MM.1S (cell line): ENCODE results near the gene SEC61B.
"Not testable (repeated sequence)": the region's sequence is repeated elsewhere in the genome, so short reads cannot be mapped to it uniquely, and the experiment has no call there.

Source experiments
- DNase-seq: peaks from one replicate; pipeline ENCODE4 v3.0.0-alpha.2; 2015
- H2AFZ ChIP-seq: fragments of 300-600 bp; sonication (generic); 2 replicates; pipeline ENCODE4 v1.6.0; 2016; ENCODE audit warnings: antibody characterized with exemption, low read length
- H3F3A ChIP-seq: fragments of 300-600 bp; sonication (generic); 2 replicates; pipeline ENCODE4 v1.6.1; 2016; ENCODE audit warnings: mild to moderate bottlenecking, antibody characterized with exemption, low read length, moderate library complexity, mixed read lengths; ENCODE audit not compliant: insufficient read depth
- H3K27ac ChIP-seq: fragments of 300-600 bp; sonication (generic); 2 replicates; pipeline ENCODE4 v1.5.1; 2016; ENCODE audit warnings: mild to moderate bottlenecking, low read length
- H3K27me3 ChIP-seq: fragments of 300-600 bp; sonication (generic); replicated peaks from 2 replicates; pipeline ENCODE4 v1.6.0; 2016; ENCODE audit warnings: low read length; ENCODE audit not compliant: insufficient read depth
- H3K36me3 ChIP-seq: fragments of 300-600 bp; sonication (generic); replicated peaks from 2 replicates; pipeline ENCODE4 v1.6.1; 2016; ENCODE audit warnings: mild to moderate bottlenecking, low read length, mixed read lengths; ENCODE audit not compliant: insufficient read depth
- H3K4me1 ChIP-seq: fragments of 300-600 bp; sonication (generic); 2 replicates; pipeline ENCODE4 v1.6.1; 2016; ENCODE audit warnings: low read length, mixed read lengths
- H3K4me2 ChIP-seq: fragments of 300-600 bp; sonication (generic); 2 replicates; pipeline ENCODE4 v1.6.0; 2016; ENCODE audit warnings: low read depth, low read length
- H3K4me3 ChIP-seq: fragments of 300-600 bp; sonication (generic); 2 replicates; pipeline ENCODE4 v1.5.1; 2016; ENCODE audit warnings: low read length, mixed read lengths
- H3K79me2 ChIP-seq: fragments of 300-600 bp; sonication (generic); 2 replicates; pipeline ENCODE4 v1.6.1; 2016; ENCODE audit warnings: mixed run types, low read length, mixed read lengths
- H3K9ac ChIP-seq: fragments of 300-600 bp; sonication (generic); 2 replicates; pipeline ENCODE4 v1.6.1; 2016; ENCODE audit warnings: low read length, mixed read lengths
- H3K9me2 ChIP-seq: fragments of 300-600 bp; sonication (generic); replicated peaks from 2 replicates; pipeline ENCODE4 v1.6.1; 2016; ENCODE audit warnings: mild to moderate bottlenecking, low read length, mixed read lengths; ENCODE audit not compliant: insufficient read depth
- H3K9me3 ChIP-seq: fragments of 300-600 bp; sonication (generic); replicated peaks from 2 replicates; pipeline ENCODE4 v1.6.1; 2016; ENCODE audit warnings: mild to moderate bottlenecking, low read length, mixed read lengths; ENCODE audit not compliant: insufficient read depth
- H4K20me1 ChIP-seq: fragments of 300-600 bp; sonication (generic); 2 replicates; pipeline ENCODE4 v1.6.1; 2016; ENCODE audit warnings: mild to moderate bottlenecking, low read length, moderate library complexity, mixed read lengths; ENCODE audit not compliant: insufficient read depth
- EZH2 ChIP-seq: fragments of 300-600 bp; sonication (generic); optimal IDR thresholded peaks from 2 replicates; pipeline ENCODE3; 2017; ENCODE audit warnings: low read depth, mild to moderate bottlenecking, antibody characterized with exemption, low read length, mixed read lengths
- EZH2phosphoT487 ChIP-seq: fragments of 300-600 bp; sonication (generic); IDR thresholded peaks from 2 replicates; pipeline ENCODE4 v1.6.1; 2018; ENCODE audit warnings: antibody characterized with exemption, low read length
- TF ChIP-seq, protein P1 (sequence below): fragments of 300-600 bp; sonication (generic); IDR thresholded peaks from 2 replicates; pipeline ENCODE4 v1.5.1; 2016; ENCODE audit warnings: antibody characterized with exemption, low read length, mixed read lengths

The SEC61B gene

DNA sequence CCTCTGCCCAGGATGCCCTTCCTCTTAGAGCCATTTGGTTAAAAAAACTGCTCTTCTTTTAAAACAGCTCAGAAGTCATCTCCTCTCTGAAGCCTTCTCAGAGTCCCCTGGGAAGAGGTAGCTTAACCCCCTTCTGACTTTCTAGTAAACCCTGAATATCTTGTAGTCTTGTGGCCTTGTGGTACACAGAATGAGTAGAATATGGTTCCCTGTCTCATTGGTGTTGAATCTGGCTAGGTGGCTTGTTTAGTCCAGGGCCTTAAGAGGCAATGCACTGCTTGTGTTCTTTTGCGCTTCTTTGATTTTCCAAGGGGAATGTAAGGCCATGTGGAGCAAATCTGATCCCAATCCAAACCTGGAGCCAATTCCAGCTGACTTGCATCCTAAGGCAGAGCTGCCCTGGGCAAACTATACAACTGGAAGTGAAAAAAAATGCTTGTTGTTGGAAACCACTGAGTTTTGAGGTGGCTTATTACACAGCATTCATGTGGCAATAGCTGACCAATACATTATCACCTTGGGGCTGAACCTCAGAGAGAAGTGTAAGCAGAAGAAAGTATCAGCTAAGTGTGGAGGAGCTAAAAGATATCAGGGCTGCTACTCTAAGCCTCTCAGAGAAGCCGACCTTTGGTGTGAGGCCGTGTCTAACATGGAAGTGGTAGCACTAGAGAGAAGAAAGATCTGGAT is 31.3 kb upstream of the SEC61B start:
- TF ChIP-seq, protein P1, sequence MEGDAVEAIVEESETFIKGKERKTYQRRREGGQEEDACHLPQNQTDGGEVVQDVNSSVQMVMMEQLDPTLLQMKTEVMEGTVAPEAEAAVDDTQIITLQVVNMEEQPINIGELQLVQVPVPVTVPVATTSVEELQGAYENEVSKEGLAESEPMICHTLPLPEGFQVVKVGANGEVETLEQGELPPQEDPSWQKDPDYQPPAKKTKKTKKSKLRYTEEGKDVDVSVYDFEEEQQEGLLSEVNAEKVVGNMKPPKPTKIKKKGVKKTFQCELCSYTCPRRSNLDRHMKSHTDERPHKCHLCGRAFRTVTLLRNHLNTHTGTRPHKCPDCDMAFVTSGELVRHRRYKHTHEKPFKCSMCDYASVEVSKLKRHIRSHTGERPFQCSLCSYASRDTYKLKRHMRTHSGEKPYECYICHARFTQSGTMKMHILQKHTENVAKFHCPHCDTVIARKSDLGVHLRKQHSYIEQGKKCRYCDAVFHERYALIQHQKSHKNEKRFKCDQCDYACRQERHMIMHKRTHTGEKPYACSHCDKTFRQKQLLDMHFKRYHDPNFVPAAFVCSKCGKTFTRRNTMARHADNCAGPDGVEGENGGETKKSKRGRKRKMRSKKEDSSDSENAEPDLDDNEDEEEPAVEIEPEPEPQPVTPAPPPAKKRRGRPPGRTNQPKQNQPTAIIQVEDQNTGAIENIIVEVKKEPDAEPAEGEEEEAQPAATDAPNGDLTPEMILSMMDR = no peak
- no peak for TF ChIP-seq EZH2
- Histone ChIP-seq H3K9me3 (no peaks in the 10 kb centered on the region), H3K4me1 (peaks cover 20% of the 10 kb centered on the region), H3K36me3 (no peaks in the 10 kb centered on the region), H3K79me2 (no peaks in the 10 kb centered on the region), H3K27me3 (no peaks in the 10 kb centered on the region), H3F3A (peaks cover 7% of the 10 kb centered on the region; the same call in 1 of the 2 replicates), H3K9me2 (no peaks in the 10 kb centered on the region), H3K4me3 (no peak overlapping the region), H2AFZ (no peak overlapping the region), H3K27ac (no peak overlapping the region), H3K4me2 (no peak overlapping the region), H3K9ac (no peak overlapping the region), H4K20me1 (no peaks in the 10 kb centered on the region)
- DNase-seq = no peak

DNA sequence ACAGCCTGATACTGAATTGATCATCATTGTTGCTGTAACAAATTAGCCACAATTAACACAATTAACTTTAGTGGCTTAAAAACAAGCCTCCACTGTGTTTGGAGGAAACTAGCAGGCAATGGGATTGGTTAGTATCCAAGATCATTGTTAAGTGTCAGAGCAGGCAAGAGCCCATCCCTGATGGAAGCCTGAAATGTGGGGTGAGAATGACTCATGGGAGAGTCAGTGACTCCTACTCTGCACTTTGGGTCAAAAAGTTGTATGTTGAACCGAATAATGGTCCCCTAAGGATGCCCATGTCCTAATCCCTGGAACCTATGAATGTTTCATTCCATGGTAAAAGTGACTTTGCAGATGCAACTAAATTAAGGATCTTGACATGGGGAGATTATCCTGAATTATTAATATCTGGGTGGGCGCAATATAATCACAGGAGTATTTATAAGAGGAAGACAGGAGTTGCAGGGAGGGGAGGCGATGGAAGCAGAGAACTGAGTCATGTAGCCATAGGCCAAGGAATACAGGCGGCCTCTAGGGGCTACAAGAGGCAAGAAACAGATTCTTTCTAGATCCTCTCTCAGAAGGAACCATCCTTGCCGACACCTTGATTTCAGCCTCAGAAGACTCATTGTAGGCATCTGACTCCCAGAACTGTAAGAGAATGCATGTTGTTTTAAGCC is 29.2 kb upstream of the SEC61B start:
- Histone ChIP-seq H3K9ac (no peak overlapping the region), H3K9me2 (no peaks in the 10 kb centered on the region), H4K20me1 (no peaks in the 10 kb centered on the region), H3K27me3 (no peaks in the 10 kb centered on the region), H3K4me3 (no peak overlapping the region), H2AFZ (no peak overlapping the region), H3F3A (no peaks in the 10 kb centered on the region), H3K36me3 (no peaks in the 10 kb centered on the region), H3K79me2 (no peaks in the 10 kb centered on the region), H3K4me1 (peaks cover 4% of the 10 kb centered on the region), H3K9me3 (no peaks in the 10 kb centered on the region), H3K27ac (no peak overlapping the region), H3K4me2 (no peak overlapping the region)
- DNase-seq = no peak
- TF ChIP-seq EZH2phosphoT487 (no peak), EZH2 (no peak)
- TF ChIP-seq, protein P1 = no peak

DNA sequence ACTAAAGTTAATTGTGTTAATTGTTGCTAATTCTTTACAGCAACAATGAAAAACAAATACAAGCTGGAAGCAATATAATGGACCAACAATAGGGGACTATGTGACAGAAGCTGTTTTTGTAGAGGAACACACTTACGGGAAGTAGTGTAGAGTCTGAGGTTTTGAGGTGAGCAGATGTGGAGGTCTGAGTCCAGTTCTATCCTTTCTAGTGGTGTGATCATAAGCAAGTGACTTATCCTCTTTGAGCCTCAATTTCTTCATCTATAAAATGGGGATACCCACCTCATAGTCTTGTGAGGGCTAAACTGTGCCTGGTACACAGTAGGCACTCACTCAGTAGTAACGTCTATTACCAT is 28.6 kb upstream of the SEC61B start:
- Histone ChIP-seq H3K4me2 (no peak overlapping the region), H3K27ac (no peak overlapping the region), H3K9ac (no peak overlapping the region), H3F3A (no peaks in the 10 kb centered on the region), H3K4me3 (no peak overlapping the region), H3K79me2 (no peaks in the 10 kb centered on the region), H3K9me2 (no peaks in the 10 kb centered on the region), H3K9me3 (no peaks in the 10 kb centered on the region), H3K4me1 (no peaks in the 10 kb centered on the region; the same call in 1 of the 2 replicates), H2AFZ (no peak overlapping the region), H3K27me3 (no peaks in the 10 kb centered on the region), H4K20me1 (no peaks in the 10 kb centered on the region), H3K36me3 (no peaks in the 10 kb centered on the region)
- TF ChIP-seq EZH2phosphoT487 (no peak), EZH2 (no peak)
- TF ChIP-seq, protein P1 = no peak
- DNase-seq = no peak

DNA sequence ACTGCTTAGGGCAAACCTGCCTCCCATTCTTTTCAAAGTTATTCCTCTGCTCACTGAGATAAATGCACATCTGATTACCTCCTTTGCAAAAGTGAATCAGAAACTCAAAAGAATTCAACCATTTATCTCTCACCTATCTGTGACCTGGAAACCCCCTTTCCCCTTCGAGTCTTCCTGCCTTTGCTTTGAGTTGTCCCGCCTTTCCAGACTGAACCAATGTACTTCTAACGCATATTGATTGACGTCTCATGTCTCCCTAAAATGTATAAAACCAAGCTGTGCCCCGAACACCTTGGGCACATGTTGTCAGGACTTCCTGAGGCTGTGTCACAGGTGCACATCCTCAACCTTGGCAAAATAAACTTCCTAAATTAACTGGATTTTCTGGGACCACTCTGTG is 25.6 kb upstream of the SEC61B start:
- not testable (repeated sequence) for H3F3A ChIP-seq, H3K9me2 ChIP-seq, H3K79me2 ChIP-seq, H3K27me3 ChIP-seq, H3K4me1 ChIP-seq, H2AFZ ChIP-seq, DNase-seq, H3K36me3 ChIP-seq, H3K9ac ChIP-seq, H3K9me3 ChIP-seq, H3K4me2 ChIP-seq, H4K20me1 ChIP-seq, H3K4me3 ChIP-seq, H3K27ac ChIP-seq
